ENCODE results near the gene CPN2.

Gene CPN2

GRCh38 chr3:194379231-194379630 lies 28.1 kb upstream of the CPN2 start:
- Histone ChIP-seq H2BK120ac (ENCODE audit: low read depth, low read length) (no peak overlapping the region), H3K4ac (ENCODE audit: low read depth, low read length) (no peak overlapping the region), H3K79me1 (ENCODE audit: low read length) (no peaks in the 10 kb centered on the region), H3K23ac (ENCODE audit: low read length) (no peak overlapping the region), H4K5ac (ENCODE audit: low read length) (no peak overlapping the region), H3K4me3 (ENCODE audit: low read length) (no peak overlapping the region), H3K27me3 (ENCODE audit: insufficient read depth, low read length, poor library complexity) (no peaks in the 10 kb centered on the region), H3K9ac (ENCODE audit: low read length) (no peak overlapping the region), H3K4me2 (ENCODE audit: low read length) (no peak overlapping the region), H3K56ac (ENCODE audit: low read length) (no peak overlapping the region), H3K18ac (ENCODE audit: low read length) (no peak overlapping the region), H2BK5ac (ENCODE audit: low read length) (no peak overlapping the region), H4K8ac (ENCODE audit: low read depth, low read length) (no peak overlapping the region), H3K27ac (ENCODE audit: low read depth, low read length) (no peak overlapping the region), H2BK15ac (replicated peaks; ENCODE audit: low read depth) (no peak overlapping the region), H3K79me2 (ENCODE audit: control insufficient read depth, insufficient read depth, low read length) (no peaks in the 10 kb centered on the region), H3K4me1 (ENCODE audit: control insufficient read depth, low read depth, low read length) (peaks cover 9% of the 10 kb centered on the region), H2AK5ac (ENCODE audit: low read length) (no peak overlapping the region), H3K36me3 (ENCODE audit: control insufficient read depth, insufficient read depth, low read length) (no peaks in the 10 kb centered on the region)
- WGBS (ENCODE audit: extremely low coverage, insufficient coverage, low lambda C conversion rate): no CpG with 5 or more reads among the region's 6 CpGs
- no peak for DNase-seq

- no peak overlapping the region for H3K9ac ChIP-seq (ENCODE audit: low read length)
- no peak overlapping the region for H2AK5ac ChIP-seq (ENCODE audit: low read length)
- H3K27me3 ChIP-seq (ENCODE audit: insufficient read depth, low read length, poor library complexity): no peaks in the 10 kb centered on the region
- H3K23ac ChIP-seq (ENCODE audit: low read length): no peak overlapping the region
- no peak overlapping the region for H3K27ac ChIP-seq (ENCODE audit: low read depth, low read length)
- no peak overlapping the region for H3K4me3 ChIP-seq (ENCODE audit: low read length)
- H3K56ac ChIP-seq (ENCODE audit: low read length): no peak overlapping the region
- H3K18ac ChIP-seq (ENCODE audit: low read length): no peak overlapping the region
- no peak overlapping the region for H4K5ac ChIP-seq (ENCODE audit: low read length)
- no peaks in the 10 kb centered on the region for H3K79me1 ChIP-seq (ENCODE audit: low read length)
- no peak overlapping the region for H2BK5ac ChIP-seq (ENCODE audit: low read length)
- no CpG with 5 or more reads among the region's 1 CpG for WGBS (ENCODE audit: extremely low coverage, insufficient coverage, low lambda C conversion rate)
- H4K8ac ChIP-seq (ENCODE audit: low read depth, low read length): no peak overlapping the region
- no peaks in the 10 kb centered on the region for H3K36me3 ChIP-seq (ENCODE audit: control insufficient read depth, insufficient read depth, low read length)
- H2BK120ac ChIP-seq (ENCODE audit: low read depth, low read length): no peak overlapping the region
- no peak overlapping the region for H3K4me2 ChIP-seq (ENCODE audit: low read length)
- no peak overlapping the region for H3K4ac ChIP-seq (ENCODE audit: low read depth, low read length)
- DNase-seq: no peak
- H2BK15ac ChIP-seq (replicated peaks; ENCODE audit: low read depth): no peak overlapping the region
- H3K4me1 ChIP-seq (ENCODE audit: control insufficient read depth, low read depth, low read length): peaks cover 8% of the 10 kb centered on the region
- H3K79me2 ChIP-seq (ENCODE audit: control insufficient read depth, insufficient read depth, low read length): no peaks in the 10 kb centered on the region
Observed at GRCh38 chr3:194377708-194378107, 26.6 kb upstream of the CPN2 start.

DNA sequence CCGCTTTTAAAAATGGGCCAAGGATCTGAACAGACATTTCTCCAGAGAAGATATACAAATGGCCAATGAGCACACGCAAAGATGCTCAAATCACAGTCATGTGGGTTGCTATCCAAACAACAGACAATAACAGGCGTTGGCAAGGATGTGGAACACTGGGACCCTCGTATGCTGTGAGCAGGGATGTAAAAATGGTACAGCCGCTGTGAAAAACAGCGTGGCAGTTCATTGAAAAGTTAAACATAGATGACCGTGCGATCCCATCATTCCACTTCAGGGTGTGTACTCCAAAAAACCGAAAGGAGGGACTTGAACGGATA lies 25.1 kb upstream of the CPN2 start:
- no peaks in the 10 kb centered on the region for H3K79me2 ChIP-seq (ENCODE audit: control insufficient read depth, insufficient read depth, low read length)
- H3K9ac ChIP-seq (ENCODE audit: low read length): no peak overlapping the region
- H3K27ac ChIP-seq (ENCODE audit: low read depth, low read length): no peak overlapping the region
- no peak overlapping the region for H3K56ac ChIP-seq (ENCODE audit: low read length)
- no peak overlapping the region for H3K4ac ChIP-seq (ENCODE audit: low read depth, low read length)
- H3K18ac ChIP-seq (ENCODE audit: low read length): no peak overlapping the region
- no peaks in the 10 kb centered on the region for H3K79me1 ChIP-seq (ENCODE audit: low read length)
- no peak overlapping the region for H4K8ac ChIP-seq (ENCODE audit: low read depth, low read length)
- WGBS (ENCODE audit: extremely low coverage, insufficient coverage, low lambda C conversion rate): no CpG with 5 or more reads among the region's 10 CpGs
- H2BK120ac ChIP-seq (ENCODE audit: low read depth, low read length): no peak overlapping the region
- H2AK5ac ChIP-seq (ENCODE audit: low read length): no peak overlapping the region
- peaks cover 4% of the 10 kb centered on the region for H3K4me1 ChIP-seq (ENCODE audit: control insufficient read depth, low read depth, low read length)
- H3K4me2 ChIP-seq (ENCODE audit: low read length): no peak overlapping the region
- H3K27me3 ChIP-seq (ENCODE audit: insufficient read depth, low read length, poor library complexity): no peaks in the 10 kb centered on the region
- H2BK5ac ChIP-seq (ENCODE audit: low read length): no peak overlapping the region
- no peak overlapping the region for H3K4me3 ChIP-seq (ENCODE audit: low read length)
- peak; percentile 30 for DNase-seq
- H3K36me3 ChIP-seq (ENCODE audit: control insufficient read depth, insufficient read depth, low read length): no peaks in the 10 kb centered on the region
- H2BK15ac ChIP-seq (replicated peaks; ENCODE audit: low read depth): no peak overlapping the region
- H3K23ac ChIP-seq (ENCODE audit: low read length): no peak overlapping the region
- no peak overlapping the region for H4K5ac ChIP-seq (ENCODE audit: low read length)

DNA sequence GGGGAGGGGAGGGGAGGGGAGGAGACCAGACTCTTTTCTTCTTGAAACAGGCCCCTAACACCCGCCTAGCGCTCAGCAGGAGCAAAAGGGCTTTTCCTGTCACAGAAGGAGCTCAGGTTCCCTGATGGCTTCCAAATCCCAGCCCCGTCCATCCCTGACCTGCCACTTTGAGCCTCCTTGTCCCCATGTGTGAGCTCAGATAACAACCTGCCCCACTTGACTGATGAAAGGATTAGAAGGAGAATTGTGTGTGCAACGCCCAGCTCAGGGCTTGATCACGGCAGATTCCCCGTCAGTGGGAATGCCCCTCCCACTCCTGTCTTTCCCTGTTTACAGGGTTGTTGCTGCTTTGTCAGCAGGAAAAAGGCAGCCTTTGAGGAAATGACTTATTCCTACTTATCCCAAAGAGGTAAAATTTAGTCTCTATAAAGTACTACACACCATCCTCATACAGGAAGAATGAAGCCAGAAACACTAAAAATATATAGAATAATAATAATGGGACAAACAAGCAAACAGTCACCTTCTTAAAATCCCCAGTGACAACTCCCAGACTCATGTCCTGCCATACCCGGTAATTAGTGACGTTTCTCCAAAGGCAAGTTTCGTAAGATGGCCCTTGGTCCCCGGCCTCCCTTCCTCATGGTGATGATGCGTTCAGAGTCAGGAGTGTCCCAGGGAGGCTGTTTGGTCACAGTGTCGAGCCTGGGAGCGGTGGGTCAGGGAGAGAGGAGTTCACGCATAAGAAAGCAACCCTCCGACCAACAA lies 24.5 kb upstream of the CPN2 start:
- H3K79me1 ChIP-seq (ENCODE audit: low read length): no peaks in the 10 kb centered on the region
- H3K4me1 ChIP-seq (ENCODE audit: control insufficient read depth, low read depth, low read length): peaks cover 4% of the 10 kb centered on the region
- no peaks in the 10 kb centered on the region for H3K36me3 ChIP-seq (ENCODE audit: control insufficient read depth, insufficient read depth, low read length)
- H4K5ac ChIP-seq (ENCODE audit: low read length): peak overlapping the region; percentile 47
- H3K18ac ChIP-seq (ENCODE audit: low read length): no peak overlapping the region
- H3K56ac ChIP-seq (ENCODE audit: low read length): peak overlapping the region; percentile 3
- no peak overlapping the region for H4K8ac ChIP-seq (ENCODE audit: low read depth, low read length)
- WGBS (ENCODE audit: extremely low coverage, insufficient coverage, low lambda C conversion rate): no CpG with 5 or more reads among the region's 15 CpGs
- no peaks in the 10 kb centered on the region for H3K27me3 ChIP-seq (ENCODE audit: insufficient read depth, low read length, poor library complexity)
- no peak overlapping the region for H3K4me2 ChIP-seq (ENCODE audit: low read length)
- no peak overlapping the region for H2BK15ac ChIP-seq (replicated peaks; ENCODE audit: low read depth)
- no peak overlapping the region for H3K23ac ChIP-seq (ENCODE audit: low read length)
- no peak overlapping the region for H3K4ac ChIP-seq (ENCODE audit: low read depth, low read length)
- DNase-seq: peak; percentile 90
- no peaks in the 10 kb centered on the region for H3K79me2 ChIP-seq (ENCODE audit: control insufficient read depth, insufficient read depth, low read length)
- no peak overlapping the region for H3K9ac ChIP-seq (ENCODE audit: low read length)
- no peak overlapping the region for H3K4me3 ChIP-seq (ENCODE audit: low read length)
- H2BK5ac ChIP-seq (ENCODE audit: low read length): no peak overlapping the region
- no peak overlapping the region for H2BK120ac ChIP-seq (ENCODE audit: low read depth, low read length)
- H2AK5ac ChIP-seq (ENCODE audit: low read length): no peak overlapping the region
- no peak overlapping the region for H3K27ac ChIP-seq (ENCODE audit: low read depth, low read length)

DNA sequence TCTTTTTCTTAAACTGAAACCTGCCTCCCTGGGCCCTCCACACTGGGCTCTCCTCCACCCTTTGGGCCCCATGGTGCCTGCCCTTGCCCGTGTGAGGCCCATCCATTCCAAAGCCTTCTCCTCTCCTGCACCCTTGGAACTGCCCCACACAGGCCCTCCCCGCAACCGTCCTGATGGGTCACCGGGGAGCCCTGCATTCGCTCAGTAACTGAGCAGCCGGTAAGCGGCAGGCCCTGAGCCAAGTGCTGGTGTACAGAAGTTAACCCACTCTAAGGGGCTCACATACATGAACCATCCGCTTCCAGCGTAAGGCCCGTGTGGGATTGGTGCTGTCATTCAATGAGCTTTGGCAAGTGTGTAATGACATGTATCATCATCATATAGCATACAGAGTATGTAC lies 23.8 kb upstream of the CPN2 start:
- peaks cover 4% of the 10 kb centered on the region for H3K4me1 ChIP-seq (ENCODE audit: control insufficient read depth, low read depth, low read length)
- H3K9ac ChIP-seq (ENCODE audit: low read length): no peak overlapping the region
- H2AK5ac ChIP-seq (ENCODE audit: low read length): no peak overlapping the region
- no peak overlapping the region for H2BK5ac ChIP-seq (ENCODE audit: low read length)
- H3K23ac ChIP-seq (ENCODE audit: low read length): no peak overlapping the region
- no peak overlapping the region for H3K18ac ChIP-seq (ENCODE audit: low read length)
- H3K27ac ChIP-seq (ENCODE audit: low read depth, low read length): no peak overlapping the region
- H2BK120ac ChIP-seq (ENCODE audit: low read depth, low read length): no peak overlapping the region
- H3K4me2 ChIP-seq (ENCODE audit: low read length): no peak overlapping the region
- H3K79me1 ChIP-seq (ENCODE audit: low read length): no peaks in the 10 kb centered on the region
- no peak overlapping the region for H4K8ac ChIP-seq (ENCODE audit: low read depth, low read length)
- H3K4me3 ChIP-seq (ENCODE audit: low read length): no peak overlapping the region
- no peak overlapping the region for H3K4ac ChIP-seq (ENCODE audit: low read depth, low read length)
- no peaks in the 10 kb centered on the region for H3K36me3 ChIP-seq (ENCODE audit: control insufficient read depth, insufficient read depth, low read length)
- no CpG with 5 or more reads among the region's 10 CpGs for WGBS (ENCODE audit: extremely low coverage, insufficient coverage, low lambda C conversion rate)
- no peak overlapping the region for H2BK15ac ChIP-seq (replicated peaks; ENCODE audit: low read depth)
- H3K79me2 ChIP-seq (ENCODE audit: control insufficient read depth, insufficient read depth, low read length): no peaks in the 10 kb centered on the region
- H4K5ac ChIP-seq (ENCODE audit: low read length): no peak overlapping the region
- H3K27me3 ChIP-seq (ENCODE audit: insufficient read depth, low read length, poor library complexity): no peaks in the 10 kb centered on the region
- H3K56ac ChIP-seq (ENCODE audit: low read length): no peak overlapping the region
- no peak for DNase-seq

DNA sequence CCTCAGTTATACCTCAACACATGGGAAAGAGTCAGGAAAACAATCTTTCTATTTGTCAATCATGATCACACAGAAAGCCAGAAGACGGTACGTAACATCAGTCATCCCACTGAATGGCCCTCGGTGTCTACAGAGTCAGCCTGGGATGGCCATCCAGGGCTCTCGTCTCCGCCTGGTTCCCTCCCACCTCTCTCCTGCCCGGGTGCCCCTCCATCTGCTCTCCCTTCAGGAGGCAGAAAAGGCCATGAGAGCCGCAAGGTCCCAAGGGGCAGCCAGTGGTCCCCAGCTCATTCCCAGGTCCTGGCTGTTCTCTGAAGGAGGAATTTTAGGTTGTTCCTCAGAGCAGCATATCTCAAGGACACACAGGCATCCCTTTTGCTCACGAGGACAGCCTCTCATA lies 22.8 kb upstream of the CPN2 start:
- Histone ChIP-seq H2BK5ac (ENCODE audit: low read length) (no peak overlapping the region), H3K79me1 (ENCODE audit: low read length) (no peaks in the 10 kb centered on the region), H3K4me1 (ENCODE audit: control insufficient read depth, low read depth, low read length) (peaks cover 5% of the 10 kb centered on the region), H3K56ac (ENCODE audit: low read length) (no peak overlapping the region), H4K8ac (ENCODE audit: low read depth, low read length) (no peak overlapping the region), H3K18ac (ENCODE audit: low read length) (no peak overlapping the region), H3K4me2 (ENCODE audit: low read length) (no peak overlapping the region), H3K4ac (ENCODE audit: low read depth, low read length) (no peak overlapping the region), H2AK5ac (ENCODE audit: low read length) (no peak overlapping the region), H3K4me3 (ENCODE audit: low read length) (no peak overlapping the region), H2BK15ac (replicated peaks; ENCODE audit: low read depth) (no peak overlapping the region), H3K36me3 (ENCODE audit: control insufficient read depth, insufficient read depth, low read length) (no peaks in the 10 kb centered on the region), H3K9ac (ENCODE audit: low read length) (no peak overlapping the region), H4K5ac (ENCODE audit: low read length) (no peak overlapping the region), H3K79me2 (ENCODE audit: control insufficient read depth, insufficient read depth, low read length) (no peaks in the 10 kb centered on the region), H3K27ac (ENCODE audit: low read depth, low read length) (no peak overlapping the region), H2BK120ac (ENCODE audit: low read depth, low read length) (no peak overlapping the region), H3K27me3 (ENCODE audit: insufficient read depth, low read length, poor library complexity) (no peaks in the 10 kb centered on the region), H3K23ac (ENCODE audit: low read length) (no peak overlapping the region)
- WGBS (ENCODE audit: extremely low coverage, insufficient coverage, low lambda C conversion rate): no CpG with 5 or more reads among the region's 8 CpGs
- DNase-seq: no peak
